HG03175 (cell line): ENCODE measurements around the gene GRHL1.

Source experiments
- ATAC-seq: cut with Tn5 transposase; IDR thresholded peaks from one replicate; pipeline ENCODE4 v1.9.1; 2021; ENCODE audit warnings: mild to moderate bottlenecking, moderate library complexity; ENCODE audit not compliant: unreplicated experiment

GRHL1 gene

DNA sequence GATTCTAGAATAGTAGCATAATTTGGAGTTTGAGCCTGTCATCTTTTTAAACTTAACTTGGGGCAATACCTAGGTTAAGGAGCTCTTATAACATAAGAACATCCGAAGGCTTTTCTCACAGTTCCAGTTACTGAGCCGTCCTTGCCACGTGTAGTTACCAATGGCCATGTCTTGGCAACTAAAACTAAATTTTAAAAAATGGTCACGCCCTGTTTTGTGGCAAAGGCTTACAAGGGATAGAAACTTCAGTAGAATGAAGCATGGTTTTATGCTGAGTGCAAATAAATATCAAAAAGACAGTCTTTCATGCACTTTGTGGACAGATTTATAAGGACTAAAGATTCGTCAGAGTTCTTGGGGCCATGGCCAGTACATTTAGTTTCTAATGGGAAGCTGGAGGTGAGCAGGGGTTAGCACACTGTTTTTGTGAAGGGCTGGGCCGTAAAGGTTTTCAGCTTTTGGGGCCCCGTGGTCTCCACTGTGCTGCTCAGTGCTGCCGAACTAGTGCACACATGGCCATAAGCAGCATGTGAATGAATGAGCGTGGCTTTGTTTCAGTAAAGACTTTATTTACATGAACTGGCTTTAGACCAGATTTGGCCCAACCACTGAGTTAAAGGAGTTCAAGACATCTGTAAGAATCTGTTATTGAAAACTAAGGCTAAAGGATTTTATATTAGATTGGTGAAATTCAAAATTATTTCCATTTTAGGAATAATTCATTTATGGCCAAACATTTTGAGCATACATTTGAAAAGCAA lies 41.1 kb downstream of the GRHL1 start:
- ATAC-seq = no peak

DNA sequence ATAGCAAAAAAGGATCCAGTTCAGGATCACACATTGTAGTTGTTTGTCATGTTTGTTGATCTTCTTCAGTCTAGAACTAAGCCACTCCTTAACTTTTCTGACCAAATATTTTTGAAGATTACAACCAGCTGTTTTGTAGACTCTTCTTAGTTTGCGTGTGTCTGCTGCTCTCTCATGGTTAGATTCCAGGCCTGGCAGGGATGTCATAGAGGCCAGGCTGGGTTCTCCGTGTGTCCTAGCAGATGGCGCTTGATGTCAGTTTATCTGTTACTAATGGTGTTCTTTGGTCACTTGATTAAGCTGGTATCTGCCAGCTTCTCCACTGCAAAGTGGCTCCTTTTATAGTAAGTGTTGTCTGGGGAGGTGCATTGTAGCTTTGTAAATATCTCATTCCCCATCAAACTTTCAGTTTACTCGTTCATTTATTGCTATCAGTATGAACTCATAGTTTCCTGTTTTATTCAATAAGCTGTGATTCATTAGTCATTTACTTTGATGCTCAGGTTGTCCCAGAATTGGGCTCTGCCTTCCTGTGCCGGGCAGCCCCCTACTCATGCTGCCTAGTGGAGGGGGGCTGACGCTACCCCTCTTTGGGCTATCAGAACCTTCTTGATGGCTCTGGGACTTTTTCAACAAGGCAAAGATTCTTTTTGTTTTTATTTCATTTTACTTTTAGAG lies 42.1 kb downstream of the GRHL1 start:
- ATAC-seq = no peak

DNA sequence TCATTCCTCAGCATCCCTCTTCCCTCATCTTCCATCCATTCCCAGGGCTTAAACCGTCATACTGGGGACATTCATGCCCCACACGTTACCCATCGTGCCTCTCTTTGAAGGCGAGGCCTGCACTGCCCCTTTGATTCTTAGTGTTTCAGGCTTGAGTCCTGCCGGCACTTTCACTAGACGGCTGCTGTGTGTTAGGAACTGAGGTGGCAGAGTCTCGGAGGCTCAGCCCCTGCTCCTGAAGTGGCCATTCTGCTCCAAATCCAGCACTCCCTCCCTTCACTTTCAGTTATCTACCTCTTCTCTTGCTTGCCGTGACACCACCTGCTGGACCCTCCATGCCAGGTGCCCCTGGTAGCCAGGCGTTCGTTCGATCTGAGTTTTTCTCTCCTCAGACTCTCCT lies 43.0 kb downstream of the GRHL1 start:
- ATAC-seq = no peak

DNA sequence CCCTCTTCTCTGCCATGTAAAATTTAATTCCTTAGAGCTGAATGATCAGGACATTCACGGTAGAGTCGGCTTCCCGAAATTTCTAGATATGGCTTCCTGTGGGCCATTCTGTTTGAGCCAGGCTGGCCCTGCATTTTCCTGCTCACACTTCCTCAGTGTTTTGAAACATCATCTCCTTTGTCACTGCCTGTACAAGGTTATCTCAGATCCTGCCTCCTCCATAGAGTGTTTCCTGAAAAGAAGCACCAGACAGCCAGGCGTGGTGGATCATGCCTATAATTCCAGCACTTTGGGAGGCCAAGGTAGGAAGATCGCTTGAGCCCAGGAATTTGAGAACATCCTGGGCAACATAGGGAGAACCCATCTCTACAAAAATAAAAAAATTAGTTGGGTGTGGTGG lies 43.6 kb downstream of the GRHL1 start:
- ATAC-seq = no peak

DNA sequence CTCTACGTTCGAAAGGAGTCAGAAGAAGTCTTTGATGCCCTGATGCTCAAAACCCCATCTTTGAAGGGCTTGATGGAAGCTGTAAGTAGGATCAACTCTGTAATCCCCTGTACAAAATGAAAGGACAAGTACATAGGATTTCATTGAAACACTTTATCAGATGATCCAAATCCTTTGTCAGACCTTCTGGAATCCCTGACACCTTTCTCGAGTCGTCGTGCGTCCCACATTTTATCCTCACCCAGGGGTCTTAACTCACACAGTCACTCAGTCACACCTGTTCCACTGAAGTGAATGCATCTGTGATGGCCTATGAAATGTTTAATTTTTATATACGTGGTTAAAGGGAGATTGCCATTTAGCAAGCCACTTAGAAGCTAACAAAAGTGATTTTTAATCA lies 44.8 kb downstream of the GRHL1 start:
- ATAC-seq = no peak

DNA sequence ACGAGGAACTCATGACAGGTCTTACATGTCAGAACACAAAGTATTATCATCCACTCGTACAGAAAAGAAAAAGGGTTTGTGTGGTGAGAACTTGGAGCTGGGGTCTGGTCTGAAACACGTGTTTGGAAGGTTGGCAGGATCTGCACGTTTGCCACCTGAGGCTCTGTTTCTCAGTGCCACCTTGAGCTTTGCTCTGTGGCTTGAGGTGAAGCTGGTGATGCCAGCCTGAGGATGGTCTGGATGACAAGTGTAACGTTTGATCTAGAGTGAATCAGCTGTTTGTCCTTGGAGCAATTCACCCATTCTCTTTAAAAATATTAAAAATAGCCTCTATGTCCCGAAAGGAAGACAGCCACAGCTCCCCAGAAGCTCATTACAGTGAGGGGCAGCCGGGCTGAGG lies 46.4 kb downstream of the GRHL1 start:
- no peak for ATAC-seq

DNA sequence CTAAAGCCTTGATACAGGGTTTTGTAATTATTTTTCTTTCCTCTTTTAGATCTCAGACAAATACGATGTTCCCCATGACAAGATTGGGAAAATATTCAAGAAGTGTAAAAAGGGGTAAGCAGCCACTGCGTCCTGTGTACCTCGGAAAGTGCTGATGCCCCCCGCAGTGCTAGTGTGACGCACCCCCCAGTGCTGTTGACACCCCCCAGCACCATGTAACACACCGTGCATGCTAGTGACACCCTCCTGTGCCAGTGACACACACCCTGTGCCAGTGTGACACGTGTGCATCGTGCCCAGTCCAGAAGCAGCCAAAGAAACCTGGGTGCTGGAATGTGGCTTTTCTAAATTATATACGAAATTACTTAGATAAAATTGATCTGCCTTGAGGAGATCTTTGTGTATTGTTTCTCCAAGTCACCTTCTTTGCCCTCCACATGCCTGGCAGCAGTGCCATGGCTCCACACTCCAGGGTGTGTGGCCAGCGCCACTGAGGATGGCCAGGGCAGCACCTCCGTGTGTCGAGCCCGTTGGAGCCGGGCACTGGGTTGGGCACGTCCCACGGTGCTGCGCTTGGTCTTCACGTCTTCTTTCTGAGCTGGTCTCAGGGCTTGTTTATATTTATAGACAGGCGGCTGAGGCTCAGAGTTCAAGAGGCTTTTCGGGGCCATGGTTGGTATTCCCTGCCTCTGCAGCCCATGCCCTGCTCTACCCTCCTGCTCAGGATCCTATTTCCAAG lies 47.6 kb downstream of the GRHL1 start:
- ATAC-seq = no peak

DNA sequence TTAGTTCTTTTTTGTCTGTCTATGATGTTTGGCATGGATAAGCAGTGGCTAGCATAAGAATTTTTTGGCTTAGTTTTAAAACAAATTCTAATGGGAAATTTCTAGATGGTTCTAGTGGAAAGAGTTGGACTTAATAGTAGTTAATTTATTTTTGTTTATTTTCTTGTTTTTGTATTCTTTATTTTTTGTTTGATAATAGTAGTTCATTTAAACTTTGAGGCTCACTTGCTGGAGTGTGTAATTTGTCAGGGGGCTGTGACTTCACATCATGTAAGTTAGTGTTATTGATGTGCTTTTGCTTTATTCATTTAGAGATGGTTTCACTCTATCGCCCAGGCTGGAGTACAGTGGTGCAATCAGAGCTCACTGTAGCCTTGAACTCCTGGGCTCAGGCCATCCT lies 48.2 kb downstream of the GRHL1 start:
- no peak for ATAC-seq

DNA sequence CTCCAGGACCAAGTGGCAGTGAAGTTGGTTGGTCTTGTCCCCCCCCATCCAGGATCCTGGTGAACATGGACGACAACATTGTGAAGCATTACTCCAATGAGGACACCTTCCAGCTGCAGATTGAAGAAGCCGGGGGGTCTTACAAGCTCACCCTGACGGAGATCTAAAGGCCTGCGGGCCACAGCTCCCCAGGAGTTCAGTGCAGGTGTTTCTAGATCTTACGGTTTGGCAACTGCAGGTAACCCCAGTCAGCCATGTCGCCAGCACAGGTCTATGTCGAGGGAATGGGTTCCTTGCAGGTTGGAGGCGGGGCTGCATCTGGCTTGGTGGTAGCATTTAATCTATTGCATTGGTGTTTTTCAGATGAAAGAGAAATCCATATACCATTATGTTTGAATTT lies 49.0 kb downstream of the GRHL1 start:
- no peak for ATAC-seq

DNA sequence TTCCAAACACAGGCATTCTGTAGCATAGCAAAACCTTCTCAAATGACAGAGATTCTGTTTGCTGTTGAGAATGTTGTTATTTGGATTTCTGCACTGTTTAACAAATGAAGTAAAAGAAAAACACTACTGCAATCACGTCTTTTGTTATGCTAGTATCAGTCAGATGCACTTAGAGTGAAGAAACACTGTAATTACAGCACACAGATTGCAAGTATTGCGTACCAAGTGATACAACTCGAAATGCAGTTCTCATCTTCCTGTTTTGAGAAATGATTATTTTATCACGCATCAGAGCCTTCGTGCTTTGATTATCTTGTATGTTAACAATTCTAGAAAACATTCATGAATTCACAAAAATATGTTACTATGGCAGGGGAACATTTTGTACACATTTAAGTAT lies 50.1 kb downstream of the GRHL1 start:
- no peak for ATAC-seq

DNA sequence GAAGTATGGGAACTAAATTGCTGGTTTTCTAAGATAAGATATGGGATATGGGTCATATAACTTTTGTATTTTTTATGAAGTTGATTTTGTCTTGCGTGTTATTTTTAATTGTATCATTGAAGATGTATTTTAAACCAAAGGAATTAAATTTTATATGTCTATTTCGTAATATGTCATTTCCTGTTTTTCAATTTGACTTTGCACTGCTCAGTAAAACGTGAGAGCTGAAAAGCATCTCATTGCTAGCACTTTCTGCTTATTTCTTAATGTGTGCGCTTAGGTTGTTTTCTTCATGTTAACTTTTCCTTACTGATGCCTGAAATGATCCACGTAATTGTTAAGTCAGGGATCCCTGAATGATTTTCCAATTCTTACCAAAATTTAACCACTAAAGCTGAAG lies 50.6 kb downstream of the GRHL1 start:
- ATAC-seq = no peak

DNA sequence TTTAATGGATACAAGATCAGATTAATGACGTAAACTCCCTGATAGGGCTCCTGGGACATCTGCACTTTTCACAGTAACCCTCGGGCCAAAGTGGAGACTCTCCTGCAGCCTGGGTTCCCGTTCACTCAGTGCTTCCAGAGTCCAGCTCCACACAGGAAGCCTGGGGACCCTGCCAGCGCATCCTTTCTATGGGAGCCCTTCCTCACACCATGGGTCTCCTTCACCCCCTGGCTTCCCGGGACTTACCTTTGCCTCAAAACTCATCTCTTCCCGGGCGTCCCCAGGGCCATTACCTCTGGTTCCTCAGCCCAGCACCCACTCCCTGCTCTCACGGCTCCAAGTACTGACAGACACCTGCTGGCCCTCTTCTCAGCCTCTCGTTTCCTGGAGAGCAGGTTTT lies 51.2 kb downstream of the GRHL1 start:
- no peak for ATAC-seq

DNA sequence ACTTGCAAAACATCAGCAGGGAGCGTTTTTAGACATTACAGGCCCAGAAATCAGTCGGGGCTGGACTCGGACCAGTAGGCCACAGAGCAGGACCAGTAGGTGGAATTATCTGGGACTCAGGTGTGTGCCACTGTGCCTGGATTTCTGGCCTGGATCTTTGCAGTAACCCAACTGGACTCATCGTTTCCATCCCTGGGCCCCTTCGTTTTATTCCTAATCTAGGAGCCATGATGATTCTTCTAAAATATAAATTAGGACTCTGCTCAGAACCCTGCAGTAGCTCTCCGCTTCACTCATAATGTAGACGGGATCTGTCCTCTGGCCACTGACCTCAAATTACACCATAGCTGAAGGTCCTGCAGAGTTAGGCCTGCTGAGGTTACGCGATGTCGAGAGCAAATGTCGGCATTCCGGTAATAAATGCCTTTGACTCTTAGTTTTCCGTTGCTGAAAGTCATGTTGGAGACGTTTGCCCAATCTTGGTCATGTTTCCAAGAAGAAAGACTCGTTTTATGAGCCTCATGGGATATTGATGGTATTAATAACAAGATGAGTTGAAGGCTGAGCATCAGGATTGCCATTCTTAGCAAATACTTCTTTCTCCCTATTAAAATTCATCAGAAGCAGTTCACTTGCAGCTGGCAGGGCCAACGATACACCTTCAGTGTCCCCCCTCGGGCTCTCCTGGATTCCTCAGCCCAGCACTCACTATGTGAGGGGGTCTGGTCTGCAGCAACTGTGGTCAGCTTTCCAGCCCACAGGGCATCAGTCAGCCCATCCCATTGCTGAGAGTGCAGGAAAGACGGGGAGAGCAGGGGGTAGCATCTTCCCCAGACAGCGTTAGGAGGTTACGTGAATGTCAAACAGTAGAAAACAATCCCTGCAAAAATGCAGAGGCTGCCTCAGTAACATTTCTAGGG lies 52.0 kb downstream of the GRHL1 start:
- no peak for ATAC-seq

DNA sequence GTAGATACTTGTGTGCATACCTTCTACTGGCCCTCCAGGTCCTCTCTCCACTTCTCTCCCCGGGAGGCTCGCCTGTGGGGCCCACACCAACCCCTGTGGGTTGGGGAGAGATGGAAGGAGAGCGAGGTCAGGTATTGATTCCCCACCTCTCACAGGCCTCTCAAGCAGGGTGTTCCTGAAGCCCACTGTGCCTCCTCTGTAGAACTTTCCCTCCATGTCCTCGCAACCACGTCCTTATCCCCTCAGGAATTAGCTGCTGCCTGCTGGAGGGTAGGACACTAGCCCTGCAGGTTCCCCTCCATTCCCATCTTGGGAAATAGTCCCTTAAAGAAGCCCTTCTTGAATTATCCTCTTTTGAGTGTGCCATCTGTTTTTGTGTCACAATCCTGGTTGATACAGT lies 52.9 kb downstream of the GRHL1 start:
- ATAC-seq = no peak

DNA sequence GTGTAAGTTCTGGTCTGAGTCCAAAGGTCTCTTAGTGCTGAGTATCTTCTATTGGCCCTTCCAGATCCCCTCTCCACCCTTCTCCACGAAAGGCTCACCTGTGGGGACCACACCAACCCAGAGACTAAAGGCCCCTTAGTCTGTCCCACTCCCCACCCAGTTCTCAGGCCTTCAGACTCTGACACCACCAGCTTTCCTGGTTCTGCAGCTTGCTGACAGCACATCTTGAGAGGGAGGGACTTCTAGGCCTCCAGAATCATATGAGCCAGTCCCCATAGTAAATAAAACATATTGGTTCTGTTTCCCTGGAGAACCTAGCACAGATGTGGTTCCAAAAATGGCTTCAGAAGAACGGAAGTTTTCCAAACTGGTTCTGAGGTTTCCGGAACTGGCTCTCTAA lies 53.3 kb downstream of the GRHL1 start:
- ATAC-seq = no peak

DNA sequence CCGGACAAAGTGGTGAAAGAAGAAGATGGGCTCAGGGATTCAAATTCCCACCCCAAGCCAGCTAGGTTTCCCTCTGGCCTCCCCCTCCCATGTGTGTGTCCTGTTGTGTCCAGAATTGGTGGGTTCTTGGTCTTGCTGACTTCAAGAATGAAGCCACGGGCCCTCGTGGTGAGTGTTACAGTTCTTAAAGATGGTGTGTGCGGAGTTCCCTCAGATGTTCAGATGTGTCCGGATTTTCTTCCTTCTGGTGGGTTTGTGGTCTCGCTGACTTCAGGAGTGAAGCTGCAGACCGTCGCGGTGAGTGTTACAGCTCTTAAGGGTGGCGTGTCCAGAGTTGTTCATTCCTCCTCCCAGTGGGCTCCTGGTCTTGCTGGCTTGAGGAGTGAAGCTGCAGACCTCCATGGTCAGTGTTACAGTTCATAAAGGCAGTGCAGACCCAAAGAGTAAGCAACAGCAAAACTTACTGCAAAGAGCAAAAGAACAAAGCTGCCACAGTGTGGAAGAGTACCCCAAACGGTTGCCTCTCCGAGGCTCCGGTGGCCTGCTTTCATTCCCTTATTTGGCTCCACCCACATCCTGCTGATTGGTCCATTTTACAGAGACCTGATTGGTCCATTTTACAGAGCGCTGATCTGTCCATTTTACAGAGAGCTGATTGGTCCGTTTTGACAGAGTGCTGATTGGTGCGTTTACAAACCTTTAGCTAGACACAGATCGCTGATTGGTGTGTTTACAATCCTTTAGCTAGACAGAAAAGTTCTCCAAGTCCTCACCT lies 54.2 kb downstream of the GRHL1 start:
- ATAC-seq = no peak

DNA sequence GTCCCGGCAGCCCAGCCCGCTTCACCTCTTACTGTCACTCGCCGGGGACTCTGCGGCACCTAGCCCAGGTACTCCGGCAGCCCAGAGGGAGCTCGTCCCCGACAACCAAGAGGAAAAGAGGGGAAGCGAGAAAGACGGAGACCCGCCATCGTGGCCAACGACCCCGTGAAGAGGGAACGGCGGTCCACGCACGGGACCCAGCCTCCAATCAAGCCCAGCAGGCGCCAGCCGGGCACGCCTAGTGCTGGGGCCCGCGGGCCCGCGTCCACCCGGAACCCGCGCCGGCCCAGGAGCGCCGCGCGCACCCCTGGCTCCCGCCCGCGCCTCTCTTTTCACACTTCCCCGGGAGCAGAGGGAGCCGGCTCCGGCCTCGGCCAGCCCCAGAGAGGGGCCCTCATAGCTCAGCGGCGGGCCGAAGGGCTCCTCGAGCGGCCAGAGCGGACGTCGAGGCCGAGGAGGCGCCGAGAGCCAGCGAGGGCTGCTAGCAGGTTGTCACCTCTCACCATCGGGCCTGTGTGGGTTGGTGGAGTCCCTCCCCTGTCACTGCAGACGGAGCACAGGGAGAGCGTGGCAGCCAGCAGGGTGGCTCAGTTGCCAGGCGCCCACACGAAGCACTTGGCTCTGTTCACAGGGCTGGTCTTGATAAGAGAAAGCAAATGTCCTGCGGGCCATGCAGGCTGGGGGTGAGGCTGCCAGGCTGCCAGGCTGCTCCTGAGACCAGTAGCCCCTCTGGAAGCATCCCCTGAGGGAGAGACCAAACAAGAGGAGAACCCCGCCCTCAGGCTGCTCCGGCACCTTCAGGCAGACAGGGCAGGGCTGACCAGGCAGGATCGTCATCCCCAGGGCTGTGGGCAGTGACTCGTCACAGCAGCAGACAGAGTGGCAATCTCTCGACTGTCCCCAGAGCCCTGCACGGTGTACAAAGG lies 55.0 kb downstream of the GRHL1 start:
- no peak for ATAC-seq

DNA sequence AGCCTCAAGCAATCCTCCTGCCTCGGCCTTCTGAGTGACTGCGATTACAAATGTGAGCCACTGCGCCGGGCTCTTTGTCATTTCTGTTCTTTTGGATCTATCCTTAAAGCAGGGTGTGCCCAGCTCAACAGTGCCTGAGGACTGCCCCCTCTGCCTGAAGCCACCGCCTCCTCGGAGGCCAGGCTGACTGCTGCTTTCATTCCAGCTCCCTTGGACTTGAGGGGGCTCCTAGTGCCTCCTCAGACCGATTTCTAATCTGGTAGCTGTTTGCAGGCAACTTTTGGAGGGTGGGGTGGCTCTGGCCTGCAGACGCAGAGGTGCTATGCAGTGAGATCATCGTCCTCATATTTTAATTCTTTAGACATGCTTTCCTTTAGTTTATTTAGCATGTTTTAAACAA lies 55.9 kb downstream of the GRHL1 start:
- ATAC-seq = no peak
